ENCODE measurements around the gene SCAF11.

Gene SCAF11

DNA sequence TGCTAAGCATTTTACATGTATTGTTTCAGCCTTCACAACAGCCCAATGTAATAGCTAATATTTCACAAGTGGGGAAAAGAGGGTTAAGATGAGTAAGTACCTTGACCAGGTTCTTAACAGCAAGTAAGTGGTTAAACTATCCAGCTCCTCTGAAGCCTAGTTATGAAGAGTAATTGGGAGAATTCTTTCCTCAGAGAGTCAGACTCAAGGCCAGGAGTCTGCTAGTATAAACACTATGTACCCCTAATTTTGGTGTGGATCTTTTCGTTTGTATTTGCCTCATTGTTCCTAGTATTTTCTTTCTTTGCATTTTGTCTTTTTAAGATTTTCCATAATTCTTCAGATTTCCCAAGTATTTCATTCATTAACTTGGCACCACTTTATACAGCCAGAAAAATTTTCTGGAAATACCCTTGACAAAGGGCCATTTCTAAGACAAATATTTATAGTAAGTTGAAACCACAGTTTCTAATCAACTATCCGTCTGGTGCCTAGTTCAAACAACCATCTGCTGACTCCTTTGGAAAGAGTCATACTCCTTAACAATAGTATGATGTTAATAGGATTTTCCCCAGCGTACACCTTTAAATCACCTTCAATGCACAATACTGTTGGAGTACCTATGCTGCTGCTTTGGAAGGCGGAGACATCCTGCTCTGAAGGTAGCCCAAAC is 81.2 kb downstream of the SCAF11 start:
- no peak for TF ChIP-seq TAF1 (IDR thresholded peaks at IDR 0.05; ENCODE audit: borderline replicate concordance, insufficient read depth, low read length)

DNA sequence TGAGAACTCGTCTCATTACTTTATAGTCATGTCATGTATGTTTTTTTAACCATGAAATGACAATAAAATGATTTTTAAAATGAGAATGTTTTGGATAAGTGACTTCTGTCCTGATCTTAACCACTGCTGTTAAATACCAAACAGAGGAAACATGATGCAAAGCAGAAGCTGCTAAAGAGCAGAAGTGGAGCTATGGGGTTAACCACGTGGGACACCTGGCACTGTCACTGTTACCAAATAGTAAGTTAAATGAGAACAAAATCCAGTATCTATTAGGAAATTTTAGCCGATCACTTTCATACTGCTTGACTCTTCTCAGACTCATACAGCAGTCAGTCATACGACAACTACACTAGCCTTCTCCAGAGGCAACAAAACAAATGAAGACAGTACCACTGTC is 82.4 kb downstream of the SCAF11 start:
- TF ChIP-seq FOXP2 (optimal IDR thresholded peaks at IDR 0.05; ENCODE audit: borderline replicate concordance, extremely low read depth, extremely low read length, insufficient read depth) (no peak), REST (IDR thresholded peaks at IDR 0.05; ENCODE audit: insufficient read depth in 1 of 2, low read depth in 2 of 2, low read length in 2 of 2) (no peak), TAF1 (IDR thresholded peaks at IDR 0.05; ENCODE audit: borderline replicate concordance, insufficient read depth, low read length) (no peak), POLR2AphosphoS5 (IDR thresholded peaks at IDR 0.05; ENCODE audit: low read depth, low read length) (no peak), SIN3A (IDR thresholded peaks at IDR 0.05; ENCODE audit: borderline replicate concordance, insufficient read depth, low read length) (no peak)

- TF ChIP-seq SIN3A (IDR thresholded peaks at IDR 0.05; ENCODE audit: borderline replicate concordance, insufficient read depth, low read length) = no peak
- no peak for TF ChIP-seq TAF1 (IDR thresholded peaks at IDR 0.05; ENCODE audit: borderline replicate concordance, insufficient read depth, low read length)
- TF ChIP-seq REST (IDR thresholded peaks at IDR 0.05; ENCODE audit: insufficient read depth in 1 of 2, low read depth in 2 of 2, low read length in 2 of 2) = no peak
- TF ChIP-seq POLR2AphosphoS5 (IDR thresholded peaks at IDR 0.05; ENCODE audit: low read depth, low read length) = no peak
- TF ChIP-seq FOXP2 (optimal IDR thresholded peaks at IDR 0.05; ENCODE audit: borderline replicate concordance, extremely low read depth, extremely low read length, insufficient read depth) = no peak
These were observed 92.3 kb downstream of the SCAF11 start for GRCh38 chr12:45898094-45898493.

GRCh38 chr12:45895961-45896360 is 94.4 kb downstream of the SCAF11 start:
- TF ChIP-seq FOXP2 (optimal IDR thresholded peaks at IDR 0.05; ENCODE audit: borderline replicate concordance, extremely low read depth, extremely low read length, insufficient read depth) (no peak), POLR2AphosphoS5 (IDR thresholded peaks at IDR 0.05; ENCODE audit: low read depth, low read length) (no peak), TAF1 (IDR thresholded peaks at IDR 0.05; ENCODE audit: borderline replicate concordance, insufficient read depth, low read length) (no peak), REST (IDR thresholded peaks at IDR 0.05; ENCODE audit: insufficient read depth in 1 of 2, low read depth in 2 of 2, low read length in 2 of 2) (no peak), SIN3A (IDR thresholded peaks at IDR 0.05; ENCODE audit: borderline replicate concordance, insufficient read depth, low read length) (no peak)

DNA sequence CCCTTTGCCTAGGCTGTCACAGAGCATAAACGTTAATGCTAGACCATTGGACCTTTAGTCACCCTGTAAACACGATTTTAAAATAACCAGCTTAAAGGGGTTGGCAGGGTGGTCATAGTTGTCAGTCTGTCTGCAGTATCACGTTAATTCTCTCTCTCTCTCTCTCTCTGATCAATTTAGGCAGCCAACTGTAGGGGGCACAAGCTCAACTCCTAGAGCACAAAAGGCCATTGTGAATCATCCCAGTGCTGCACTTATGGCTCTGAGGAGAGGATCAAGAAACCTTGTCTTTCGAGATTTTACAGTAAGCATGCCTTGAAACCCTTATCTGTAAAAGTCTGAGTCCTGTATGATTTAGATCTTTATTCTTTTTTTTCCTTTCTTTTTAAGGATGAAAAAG is 97.1 kb downstream of the SCAF11 start:
- TF ChIP-seq POLR2AphosphoS5 (IDR thresholded peaks at IDR 0.05; ENCODE audit: low read depth, low read length) (no peak), SIN3A (IDR thresholded peaks at IDR 0.05; ENCODE audit: borderline replicate concordance, insufficient read depth, low read length) (no peak), REST (IDR thresholded peaks at IDR 0.05; ENCODE audit: insufficient read depth in 1 of 2, low read depth in 2 of 2, low read length in 2 of 2) (no peak), FOXP2 (optimal IDR thresholded peaks at IDR 0.05; ENCODE audit: borderline replicate concordance, extremely low read depth, extremely low read length, insufficient read depth) (no peak), TAF1 (IDR thresholded peaks at IDR 0.05; ENCODE audit: borderline replicate concordance, insufficient read depth, low read length) (no peak)
